ENCODE measurements around the gene RBM38.

The RBM38 gene

DNA sequence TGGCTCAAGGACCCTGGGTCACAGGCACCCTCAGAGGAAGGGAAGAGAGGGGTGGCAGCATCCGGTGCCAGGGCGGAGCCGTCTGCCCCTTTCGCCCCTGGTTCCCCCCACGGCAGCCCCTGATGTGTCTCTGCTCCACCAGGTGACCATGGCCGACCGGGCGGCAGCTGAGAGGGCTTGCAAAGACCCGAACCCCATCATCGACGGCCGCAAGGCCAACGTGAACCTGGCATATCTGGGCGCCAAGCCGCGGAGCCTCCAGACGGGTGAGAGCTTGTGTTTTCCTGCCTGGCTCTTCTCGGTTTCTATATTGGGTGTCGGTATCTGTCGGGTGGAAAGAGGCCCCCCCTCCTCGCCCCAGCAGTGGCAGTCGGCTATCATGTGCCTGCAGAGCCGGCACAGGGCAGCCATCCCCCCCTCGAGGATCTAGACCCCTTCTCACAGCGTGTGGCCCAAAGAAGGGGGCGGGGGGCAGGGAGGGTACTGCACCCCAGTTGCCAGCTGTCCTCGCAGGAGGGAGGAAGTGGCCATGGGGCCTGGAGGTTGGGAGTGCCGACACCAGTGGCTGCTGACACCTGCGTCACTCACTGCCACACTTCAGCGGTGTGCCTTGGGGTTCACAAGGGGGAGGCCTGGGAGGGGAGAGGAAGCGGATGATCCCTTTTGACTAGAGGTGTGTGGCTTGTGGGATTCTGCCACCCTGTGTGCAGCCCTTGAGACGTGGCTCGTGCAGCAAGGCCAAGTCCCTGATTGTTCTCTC is 1.5 kb downstream of the RBM38 start:
- peak; percentile 13 for DNase-seq

DNA sequence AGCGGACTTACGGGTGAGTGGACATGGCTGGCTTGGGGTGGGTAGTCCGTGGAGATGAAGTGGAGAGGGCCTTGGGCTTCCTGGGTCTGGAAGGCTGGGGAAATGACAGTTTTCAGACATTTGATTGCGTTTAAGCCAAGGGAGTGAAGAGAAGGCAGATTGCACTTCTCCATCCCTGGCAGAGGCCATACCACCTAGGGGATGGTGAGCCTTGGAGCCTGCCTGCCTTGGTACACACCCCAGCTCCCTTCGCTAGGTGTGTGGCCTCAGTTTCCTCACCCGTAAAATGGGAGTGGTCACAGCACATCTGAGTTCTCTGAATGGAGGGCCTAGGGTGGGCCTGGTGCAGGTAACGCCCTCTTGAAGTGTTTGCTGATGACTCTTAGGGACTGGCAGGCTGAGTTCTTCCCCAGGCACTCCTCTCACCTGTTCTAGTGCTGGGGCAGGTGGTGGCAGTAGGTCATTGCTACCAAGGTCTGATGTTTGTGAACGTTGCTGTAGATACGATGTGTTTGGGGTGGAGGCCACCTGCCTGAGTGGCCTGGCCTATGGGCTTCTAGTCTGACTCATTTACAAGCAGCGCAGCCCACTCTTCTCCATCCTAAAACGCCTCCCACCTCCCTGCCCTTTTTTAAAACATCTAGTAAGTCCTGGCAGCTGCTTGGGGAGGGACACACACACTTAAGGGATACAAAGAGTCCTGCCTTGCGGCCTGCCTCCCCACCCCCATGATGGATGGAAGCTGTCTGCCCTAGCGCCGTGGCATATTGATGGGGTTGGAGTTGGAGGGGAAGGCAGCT is 2.3 kb downstream of the RBM38 start:
- no peak for DNase-seq

DNA sequence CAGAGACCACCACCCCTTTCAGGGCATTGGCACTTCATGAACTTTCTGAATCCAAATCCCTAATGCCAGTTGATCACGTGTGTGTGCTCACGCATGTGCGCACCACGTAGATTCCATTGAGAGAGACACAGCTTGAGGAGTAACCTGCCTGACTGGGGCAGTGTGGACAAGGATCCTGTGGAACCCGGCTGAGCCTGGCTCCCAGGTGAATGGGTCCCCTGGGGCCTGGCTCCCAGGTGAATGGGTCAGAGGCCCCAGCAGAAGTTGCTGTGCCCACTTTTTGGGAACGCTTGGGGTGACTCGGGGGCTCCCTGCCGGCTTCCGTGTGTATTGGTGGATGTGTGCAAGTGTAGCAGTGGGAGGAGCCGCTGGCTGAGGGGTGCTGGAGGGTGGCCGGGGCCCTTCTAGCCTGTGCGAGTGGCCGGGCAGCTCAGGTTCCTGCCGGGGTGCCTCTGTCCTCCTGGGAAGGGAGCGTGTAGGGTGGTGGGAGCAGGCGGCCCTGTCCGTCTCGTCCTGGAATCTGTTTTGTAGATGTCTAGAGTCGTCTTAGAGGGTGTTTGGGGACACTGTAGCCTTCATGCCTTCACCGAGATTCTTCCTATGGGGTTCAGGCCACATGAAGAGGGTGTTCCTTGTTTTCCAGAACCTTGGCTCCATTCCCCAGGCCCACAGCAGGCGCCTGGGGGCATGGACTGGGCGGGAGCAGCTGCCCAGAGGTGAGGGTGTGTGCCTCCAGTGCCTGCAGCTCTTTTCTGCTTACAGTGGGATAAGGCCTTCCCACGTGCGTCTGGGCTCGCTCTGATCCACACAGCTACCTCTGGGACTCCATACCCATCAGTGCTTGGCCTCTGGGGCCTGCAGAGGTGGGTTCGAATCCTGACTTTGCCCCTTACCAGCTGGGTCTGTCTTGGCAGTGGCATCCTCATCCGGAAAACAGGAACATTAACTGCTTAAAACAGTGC is 3.2 kb downstream of the RBM38 start:
- DNase-seq = no peak

DNA sequence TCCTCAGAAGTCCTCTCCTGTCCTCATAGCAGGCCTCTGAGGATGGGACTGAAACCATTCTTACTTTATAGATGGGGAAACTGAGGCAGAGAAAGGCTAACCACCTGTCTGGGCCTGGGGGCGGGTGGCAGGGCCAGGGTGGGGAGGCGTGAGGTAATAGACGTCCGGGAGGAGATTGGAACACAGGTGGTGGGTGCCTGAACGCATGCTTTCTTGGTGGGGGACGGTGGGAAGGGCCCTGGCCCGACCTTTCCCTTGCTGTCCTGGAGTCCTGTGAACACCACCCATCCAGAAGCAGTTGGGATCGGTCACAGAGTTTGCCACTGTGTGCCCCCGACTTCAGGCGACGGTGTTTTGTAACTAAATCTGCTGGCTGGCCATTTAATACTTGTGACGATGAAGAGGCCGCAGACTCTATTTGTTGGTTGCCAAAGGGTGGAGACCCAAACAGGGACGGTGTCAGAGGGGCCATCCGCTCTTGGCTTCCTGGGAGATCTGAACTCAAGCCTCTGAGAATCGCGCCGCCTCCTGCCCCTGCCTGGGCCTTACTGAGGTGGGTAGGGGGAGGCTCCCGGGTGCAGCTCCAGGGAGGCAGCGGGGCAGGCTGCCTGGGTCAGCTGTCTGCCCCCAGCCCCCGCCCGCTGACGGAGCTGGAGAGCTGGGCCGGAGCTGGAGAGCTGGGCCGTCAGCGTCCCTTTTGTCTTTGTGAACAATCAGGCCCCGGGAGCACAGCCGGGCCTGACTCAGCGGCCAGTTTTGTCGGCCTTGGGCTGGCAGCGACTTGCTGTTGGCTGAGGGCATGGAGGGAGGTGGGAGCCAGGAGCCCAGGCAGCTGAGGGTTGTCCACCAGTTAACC is 4.1 kb downstream of the RBM38 start:
- DNase-seq = no peak

DNA sequence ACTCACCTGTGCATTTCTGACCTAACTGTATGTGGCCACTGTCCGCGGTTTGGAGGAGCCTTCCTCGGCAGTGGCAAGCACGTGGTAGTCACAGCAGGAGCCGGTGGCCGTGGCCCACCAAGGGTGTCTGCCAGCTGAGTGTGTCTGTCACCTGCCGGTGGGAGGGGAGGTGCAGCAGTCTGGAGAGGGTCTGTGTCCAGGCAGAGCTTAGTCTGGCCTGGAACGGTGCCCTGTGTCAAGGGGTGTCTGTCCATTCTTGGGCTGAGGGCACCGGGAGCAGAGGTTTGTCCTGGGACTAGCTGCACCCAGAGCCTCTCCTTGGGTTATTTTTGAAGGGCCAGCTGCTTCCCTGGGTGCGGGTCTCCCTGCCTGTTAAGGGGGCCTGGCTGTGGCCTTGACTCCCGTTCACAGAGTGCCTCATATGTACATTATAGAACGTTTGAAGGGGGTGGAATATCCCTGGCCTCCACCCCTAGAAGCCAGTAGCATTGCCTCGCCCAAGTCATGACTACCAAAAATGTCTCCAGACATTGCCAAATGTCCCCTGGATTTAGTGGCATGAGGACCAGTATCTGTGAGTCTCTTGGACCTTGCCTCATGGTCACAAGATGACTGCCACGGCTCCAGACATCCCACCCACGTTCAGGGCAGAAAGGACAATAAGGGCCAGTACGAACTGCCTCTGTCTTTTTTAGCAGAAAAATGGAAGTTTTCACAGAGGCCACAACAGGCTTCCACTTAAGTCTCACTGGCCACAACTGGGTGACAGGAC is 5.2 kb downstream of the RBM38 start:
- no peak for DNase-seq

DNA sequence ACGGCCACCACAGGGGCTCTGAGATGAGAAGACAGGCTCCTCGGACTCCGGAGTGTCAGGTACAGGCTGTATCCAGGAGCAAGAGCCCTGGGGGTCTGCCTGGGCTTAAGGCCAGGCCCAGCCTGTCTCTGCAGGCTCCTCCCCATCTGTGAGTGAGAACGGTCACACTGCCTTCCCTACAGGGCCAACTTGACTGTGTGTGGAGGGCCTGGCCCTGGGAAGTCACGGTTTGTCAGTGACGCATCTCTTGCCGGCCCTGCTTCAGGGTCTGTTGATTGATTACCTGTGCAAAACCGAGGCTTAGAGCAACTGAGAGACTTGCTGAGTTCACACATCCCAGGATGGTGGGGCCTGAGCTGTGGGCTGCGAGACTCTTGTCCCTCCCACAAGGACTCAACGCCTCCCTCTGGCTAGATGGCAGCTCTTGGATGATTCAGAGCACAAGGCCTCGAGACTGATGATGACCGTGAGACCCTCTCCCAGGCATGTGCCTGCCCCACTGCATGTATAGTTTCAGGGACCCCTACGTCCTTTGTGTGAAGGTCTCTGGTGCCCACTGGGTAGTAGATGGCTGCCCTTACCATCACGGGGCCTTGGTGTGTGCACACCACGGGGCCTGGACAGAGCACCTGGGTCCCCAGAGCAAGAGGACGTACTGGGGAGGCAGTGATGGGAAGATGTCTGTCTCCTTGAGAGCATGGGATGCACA is 5.9 kb downstream of the RBM38 start:
- no peak for DNase-seq

DNA sequence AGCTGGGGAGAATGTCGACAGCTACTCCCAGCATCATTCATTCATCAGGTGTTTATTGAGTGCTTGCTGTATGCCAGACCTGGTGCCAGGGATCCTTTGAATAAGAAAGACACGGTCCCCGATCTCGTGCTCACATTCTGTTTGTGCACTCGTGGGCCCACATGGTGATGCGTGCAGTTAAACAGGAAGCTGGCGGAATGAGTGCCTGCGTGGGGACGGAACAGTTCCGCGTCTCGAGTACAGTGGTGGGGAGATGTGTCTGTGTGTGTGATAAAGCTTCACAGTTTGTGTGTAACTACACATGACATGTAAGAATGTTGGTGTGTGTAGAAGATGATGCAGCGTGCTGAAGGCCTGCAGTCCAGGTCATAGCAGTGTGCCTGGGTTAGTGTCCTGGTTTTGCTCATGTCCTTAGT is 6.5 kb downstream of the RBM38 start:
- DNase-seq = no peak

DNA sequence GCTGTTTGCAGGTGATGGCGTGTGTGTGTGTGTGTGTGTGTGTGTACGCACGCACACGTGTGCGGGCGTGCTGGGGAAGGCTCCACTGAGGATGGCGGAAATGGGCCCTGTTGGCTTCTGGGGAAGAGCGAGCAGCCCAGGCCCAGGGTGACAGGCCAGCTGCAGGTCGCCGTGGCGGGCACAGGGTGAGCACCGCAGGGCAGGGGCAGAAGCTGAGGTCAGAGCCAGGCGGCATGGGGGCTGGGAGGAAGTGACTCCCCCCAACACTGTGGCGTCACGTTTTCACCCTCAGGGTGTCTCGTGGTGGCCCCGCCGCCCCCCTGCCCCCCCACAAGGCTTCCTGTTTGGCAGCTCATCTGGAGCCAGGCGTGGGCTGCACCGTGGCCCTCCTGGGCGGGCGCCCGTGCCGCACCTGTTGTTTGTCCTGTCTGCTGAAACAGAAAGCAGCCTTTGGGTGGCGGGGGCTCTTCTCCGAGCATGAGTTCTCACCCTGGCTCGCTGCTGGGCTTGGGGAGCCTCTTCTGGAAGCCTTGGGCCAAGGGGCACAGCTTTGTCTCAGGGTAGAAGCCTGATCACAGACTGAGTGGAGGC is 7.1 kb downstream of the RBM38 start:
- DNase-seq = no peak

DNA sequence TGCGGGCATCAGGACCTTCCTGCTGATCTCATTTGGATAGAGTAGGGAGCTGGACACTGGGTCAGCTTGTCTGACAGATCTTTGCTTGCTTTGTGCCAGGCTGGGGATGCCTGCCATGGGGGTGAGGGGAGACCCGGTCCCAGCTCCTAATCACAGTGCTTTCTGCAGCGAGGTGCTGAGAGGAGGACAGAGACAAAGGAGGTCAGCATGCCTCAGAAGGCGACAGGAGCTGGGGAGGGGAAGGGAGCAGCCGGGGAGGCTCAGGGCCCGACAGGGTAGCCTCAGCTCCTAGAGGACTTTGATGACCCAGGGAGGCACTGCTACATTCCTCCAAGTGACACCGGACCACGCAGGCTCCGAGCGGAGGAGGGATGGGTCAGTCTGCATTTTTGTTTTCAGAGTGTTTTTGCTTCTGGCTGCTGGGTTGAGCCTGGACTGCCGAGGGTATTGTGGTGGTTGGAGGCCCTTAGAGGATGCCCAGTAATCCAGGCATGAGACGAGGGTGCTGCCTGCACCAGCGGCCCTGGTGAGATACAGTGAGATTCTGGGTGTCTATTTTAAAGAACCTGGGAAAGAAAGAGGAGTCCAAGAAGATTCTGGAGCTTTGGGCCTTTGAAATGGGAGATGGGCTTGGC is 7.8 kb downstream of the RBM38 start:
- DNase-seq = no peak

DNA sequence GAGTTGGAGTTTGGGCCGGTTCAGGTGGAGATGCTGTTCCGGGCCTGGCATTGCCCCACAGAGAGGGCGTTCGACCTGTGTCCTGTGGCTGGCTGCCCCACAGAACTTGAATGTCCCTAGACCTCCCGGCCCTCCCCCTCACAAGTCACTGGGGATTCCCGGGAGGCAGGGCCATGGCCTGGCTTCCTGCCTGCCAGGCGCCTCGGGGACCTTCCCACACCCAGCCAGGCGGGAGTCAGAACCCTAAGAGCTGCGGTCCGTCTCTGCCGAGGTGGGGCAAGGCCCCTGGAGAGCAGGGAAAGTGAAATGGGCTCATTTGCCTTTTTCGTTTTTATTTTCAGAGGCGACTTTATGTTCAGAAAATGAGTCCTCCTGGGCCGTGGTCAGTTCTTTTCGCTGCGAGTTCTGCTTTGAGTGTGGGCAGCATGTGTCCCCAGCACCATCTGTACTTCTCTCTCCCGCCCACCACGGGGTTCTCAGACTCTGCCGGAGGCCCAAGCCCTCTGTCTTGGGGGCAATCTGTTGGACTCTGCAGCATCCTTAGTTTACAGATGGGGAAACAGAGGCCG is 8.5 kb downstream of the RBM38 start:
- no peak for DNase-seq

DNA sequence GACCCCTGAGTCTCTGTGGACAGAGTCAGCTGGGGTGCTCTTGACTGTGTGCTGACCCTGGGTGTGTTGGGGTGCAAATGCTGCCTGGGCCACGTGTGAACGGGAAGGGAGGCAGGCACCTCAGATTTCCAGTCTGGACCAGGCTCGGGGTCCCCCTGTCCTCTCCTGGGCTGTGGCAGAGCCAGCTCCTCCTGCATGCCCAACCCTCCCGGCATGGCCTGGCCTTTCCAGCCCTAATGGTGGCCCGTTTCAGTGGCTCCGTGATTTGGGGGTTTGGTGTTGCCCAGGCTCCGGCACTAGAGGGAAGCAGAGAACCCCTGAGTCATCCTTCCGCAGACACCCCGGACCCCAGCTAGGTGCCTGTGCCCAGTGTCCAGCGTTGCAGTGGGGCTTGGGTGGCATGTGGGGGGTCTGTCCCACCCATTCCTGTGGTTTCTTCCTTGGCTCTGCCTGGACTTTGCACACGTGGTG is 9.1 kb downstream of the RBM38 start:
- DNase-seq = no peak

DNA sequence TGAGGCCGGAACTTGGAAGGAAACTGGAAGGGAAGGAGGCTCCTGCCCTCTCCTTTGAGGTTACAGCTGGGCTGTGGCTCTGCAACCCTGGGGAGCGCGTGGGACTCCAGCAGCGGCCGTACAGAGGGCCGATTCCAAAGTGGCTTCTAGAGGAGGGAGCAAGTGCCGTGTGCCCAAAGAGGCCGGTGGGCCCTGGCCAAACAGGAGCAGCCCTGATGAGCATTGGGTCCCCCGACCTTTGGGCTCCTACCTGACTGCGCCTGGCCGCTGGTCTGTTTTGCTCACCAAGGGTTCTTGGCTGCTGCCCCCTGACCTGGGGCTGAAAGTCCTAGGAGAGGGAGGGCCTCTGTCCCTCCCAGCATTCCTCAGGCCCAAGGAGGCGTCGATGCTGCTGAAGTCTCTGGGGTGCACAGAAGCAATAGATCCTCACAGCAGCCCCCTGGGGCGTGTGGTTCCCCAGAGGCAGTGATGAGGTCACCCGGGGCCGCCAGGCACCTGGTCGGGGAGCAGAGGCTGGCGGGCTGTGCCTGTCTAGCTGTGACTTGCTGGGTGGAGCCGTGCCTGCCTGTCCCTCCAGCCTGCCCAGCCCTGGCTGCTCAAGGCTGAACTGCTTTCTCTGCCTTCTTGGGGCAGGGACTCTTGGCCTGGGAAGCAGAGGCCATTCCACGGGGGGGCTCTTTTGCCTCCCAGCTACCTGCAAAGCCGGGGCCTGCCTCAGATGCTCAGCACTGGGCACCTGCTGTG is 9.8 kb downstream of the RBM38 start:
- DNase-seq = no peak

DNA sequence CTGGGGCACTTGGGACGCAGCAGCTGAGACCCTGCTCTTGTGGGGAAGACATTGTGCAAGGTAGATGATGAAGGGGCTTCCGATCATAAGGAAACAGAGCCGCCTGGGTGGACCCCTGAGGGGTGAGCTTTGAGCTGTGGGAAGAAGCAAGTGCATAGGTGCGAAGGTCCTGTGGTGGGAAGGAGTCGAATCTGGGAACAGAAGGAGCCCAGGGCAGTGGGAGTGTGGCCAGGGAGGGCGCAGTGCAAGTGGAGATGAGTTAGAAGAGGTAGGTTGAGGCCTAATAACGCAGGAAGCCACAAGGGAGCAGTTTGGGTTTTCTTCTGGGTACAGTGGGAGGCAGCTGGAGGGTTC is 10.3 kb downstream of the RBM38 start:
- no peak for DNase-seq

DNA sequence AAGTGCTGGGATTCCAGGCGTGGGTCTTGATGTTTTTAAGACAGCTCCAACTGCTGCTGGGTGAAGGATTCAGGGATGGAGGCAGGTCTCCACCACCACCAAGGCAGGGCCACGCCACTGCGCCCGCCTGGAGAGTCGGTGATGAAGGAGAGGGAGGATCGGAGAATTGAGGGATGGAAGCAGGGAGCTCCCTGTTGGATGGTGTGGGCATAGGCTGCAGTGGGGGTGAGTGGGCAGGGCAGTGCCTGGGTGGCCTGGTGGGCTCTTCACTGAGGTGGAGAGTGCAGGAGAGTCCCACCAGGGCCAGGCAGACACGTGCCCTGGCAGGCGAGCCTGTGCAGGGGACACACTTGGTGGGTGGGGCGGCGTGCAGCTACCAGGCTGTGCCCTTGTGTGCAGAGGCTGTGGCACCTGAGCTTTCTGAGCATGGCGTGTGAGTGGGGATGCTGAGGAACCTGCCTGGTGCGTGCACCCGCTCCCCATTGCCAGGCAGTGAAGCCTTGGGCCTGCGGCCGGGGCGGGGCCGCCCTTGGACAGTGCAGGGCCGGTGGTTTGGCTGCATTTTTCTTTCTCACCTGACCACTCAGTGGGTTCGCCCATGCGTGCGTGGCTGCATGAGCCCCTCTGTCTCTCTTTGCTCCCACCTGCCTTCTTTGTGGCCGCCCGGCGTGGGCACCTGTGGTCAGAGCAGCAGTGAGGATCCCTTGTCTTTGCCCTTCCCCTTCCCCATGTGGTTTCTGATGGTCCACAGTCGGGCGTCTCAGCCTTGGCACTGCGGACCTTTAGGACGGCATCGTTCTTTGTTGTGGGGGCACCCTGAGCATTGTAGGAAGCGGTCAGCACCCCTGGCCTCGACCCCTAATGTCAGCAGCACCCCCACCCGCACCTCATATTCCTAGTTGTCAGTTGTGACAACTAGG is 11.3 kb downstream of the RBM38 start:
- DNase-seq = no peak

DNA sequence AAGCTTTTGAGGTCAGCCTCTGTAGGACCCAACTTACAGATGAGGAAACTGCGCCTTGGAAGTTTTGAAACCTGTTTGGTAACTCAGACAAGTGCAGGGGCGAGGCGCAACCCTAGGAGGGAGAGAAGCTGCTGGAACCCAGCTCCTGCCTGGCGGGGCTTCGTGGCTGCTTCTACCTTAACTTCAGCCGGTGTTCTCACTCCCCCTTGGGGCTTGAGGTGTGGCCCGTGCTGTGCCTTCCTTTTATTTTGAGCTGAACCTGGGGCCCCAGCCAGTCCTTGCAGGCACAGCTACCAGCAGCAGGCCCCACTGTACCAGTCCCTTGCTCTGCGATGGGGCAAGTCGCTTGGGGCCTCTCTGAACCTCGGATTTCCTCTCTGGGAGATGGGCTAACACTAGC is 12.0 kb downstream of the RBM38 start:
- no peak for DNase-seq

DNA sequence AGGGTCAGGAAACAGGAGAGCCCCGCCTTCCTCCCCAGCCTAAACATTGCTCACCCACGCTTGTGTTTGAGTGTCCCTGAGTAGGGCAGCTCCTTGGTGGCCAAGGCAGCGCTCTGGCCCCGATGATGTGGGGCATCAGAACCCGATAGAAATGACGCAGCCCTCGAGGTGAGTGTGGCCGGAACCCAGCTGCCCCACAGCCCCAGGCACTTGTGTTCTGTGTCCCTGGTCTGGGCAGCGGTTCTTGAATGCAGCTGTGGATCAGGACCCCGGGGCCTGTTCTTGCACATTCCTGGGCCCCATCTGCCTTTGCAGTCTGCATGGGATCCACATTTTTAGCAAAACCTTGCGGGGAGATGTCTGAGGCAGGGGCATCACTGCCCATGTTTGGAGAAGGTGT is 12.8 kb downstream of the RBM38 start:
- no peak for DNase-seq

DNA sequence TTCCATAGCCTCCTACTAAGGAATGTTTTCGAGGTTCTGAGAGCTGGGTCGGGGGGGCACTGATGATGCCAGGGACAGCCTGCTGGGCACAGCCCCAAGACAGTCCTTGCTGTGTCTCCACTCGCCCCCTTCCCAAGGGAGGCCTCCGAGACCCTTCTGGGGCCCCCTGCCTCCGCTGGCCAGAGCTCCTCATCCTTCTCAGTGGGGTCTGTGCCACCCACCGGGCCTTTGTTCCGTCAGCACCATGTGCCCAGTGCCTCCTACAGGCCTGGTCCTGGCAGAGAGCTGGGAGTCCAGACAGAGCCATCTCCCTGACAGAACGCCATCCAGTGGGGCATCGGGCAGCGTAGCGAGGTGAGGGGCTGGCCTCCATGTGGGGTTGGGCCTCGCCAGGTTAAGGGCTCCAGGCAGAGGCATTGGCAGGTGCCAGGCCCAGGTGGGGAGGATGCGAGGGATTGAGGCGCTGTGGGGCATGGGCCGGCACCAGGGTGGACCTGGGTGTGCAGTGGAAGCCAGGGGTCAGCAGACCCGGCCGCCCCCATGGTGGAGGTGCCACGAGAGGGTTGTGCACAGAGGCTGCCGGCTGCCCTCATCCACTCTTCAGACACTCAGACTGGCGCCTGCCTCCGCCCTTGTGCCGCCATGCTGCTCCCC is 13.3 kb downstream of the RBM38 start:
- DNase-seq = no peak
